GM10847 (cell line): ENCODE results near the gene TBCB.

ENCODE experiments used
- POLR2A ChIP-seq: IDR thresholded peaks from 2 replicates; pipeline ENCODE4 v1.6.1; 2011; ENCODE audit not compliant: insufficient read length; ENCODE audit errors: extremely low read depth

TBCB gene

DNA sequence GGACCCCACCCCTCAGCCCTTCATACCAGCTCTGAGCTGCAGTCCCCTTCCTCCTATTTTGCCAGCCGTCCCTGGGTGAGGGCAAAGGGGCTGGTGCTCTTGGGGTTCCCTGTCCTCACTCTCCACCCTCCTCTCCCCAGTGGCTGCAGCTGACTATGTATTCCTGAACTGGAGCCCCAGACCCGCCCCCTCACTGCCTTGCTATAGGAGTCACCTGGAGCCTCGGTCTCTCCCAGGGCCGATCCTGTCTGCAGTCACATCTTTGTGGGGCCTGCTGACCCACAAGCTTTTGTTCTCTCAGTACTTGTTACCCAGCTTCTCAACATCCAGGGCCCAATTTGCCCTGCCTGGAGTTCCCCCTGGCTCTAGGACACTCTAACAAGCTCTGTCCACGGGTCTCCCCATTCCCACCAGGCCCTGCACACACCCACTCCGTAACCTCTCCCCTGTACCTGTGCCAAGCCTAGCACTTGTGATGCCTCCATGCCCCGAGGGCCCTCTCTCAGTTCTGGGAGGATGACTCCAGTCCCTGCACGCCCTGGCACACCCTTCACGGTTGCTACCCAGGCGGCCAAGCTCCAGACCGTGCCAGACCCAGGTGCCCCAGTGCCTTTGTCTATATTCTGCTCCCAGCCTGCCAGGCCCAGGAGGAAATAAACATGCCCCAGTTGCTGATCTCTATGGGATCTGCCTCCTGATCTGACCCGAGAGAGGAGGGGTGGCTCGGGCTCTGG, 34.6 kb downstream of the TBCB start:
- TF ChIP-seq POLR2A: no peak

- no peak for TF ChIP-seq POLR2A
These were observed 35.3 kb downstream of the TBCB start for GRCh38 chr19:36150586-36150985.

DNA sequence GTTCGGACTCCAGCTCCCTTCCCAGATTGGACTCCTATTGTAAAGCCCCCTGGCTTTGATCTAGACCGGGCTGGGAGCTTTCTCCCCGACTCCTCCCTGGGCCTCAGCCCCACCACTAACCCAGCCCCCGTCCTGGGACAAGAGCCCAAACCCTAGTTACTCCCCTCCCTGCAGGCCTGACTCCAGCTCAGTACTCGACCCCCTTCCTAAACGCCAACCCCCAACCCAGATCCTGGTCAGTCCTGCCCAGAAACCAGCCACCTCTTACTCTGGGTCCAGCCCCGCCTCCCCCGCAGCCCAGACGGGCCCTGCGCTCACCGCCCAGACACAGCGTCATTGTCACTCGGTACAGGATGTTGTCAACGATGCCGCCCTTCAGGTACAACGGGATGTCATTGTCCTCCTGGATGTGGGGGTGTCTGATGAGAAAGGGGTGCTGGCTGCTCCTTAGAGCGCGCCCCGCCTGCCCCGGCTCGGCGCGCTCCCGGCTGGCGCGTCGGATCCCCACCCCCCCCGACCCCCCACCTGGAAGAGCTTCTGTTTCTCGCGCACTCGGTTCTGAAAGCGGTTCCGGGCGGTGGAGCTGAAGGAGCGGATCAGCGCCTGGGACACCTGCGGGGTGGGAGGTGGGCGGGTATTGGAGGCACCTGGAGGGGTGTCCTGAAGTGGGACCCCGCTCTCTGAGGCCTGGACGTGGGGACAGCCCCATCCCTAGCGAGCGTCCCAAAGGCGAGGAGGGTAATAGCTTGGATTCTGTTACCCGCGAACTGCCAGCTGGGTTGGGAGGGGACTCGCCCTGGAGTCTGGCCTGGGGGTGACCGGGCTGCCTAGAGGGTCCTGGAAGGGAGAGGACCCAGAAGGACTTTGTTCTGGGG, 36.1 kb downstream of the TBCB start:
- no peak for TF ChIP-seq POLR2A

GRCh38 chr19:36152019-36152351, 36.7 kb downstream of the TBCB start:
- TF ChIP-seq POLR2A: no peak

GRCh38 chr19:36152352-36153091, 37.3 kb downstream of the TBCB start, which contains the start of gene COX7A1:
Gene COX7A1, minus strand, starts transcription at chr19:36152447. Its CDS starts 40 bp downstream, at chr19:36152407.
- no peak for TF ChIP-seq POLR2A

DNA sequence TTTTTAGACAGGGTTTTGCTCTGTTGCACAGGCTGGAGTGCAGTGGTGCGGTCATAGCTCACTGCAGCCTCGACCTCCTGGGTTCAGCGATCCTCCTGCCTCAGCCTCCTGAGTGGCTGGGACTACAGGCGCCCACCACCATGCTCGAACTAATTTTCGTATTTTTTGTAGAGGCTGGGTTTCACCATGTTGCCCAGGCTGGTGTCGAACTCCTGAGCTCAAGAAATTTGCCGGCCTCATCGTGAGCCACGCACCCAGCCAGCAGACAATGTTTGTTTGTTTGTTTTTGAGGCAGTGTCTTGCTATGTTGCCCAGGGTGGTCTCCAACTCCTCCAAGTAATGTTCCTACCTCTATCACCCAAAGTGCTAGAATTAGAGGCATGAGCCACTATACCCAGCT, 37.9 kb downstream of the TBCB start:
- TF ChIP-seq POLR2A: no peak

GRCh38 chr19:36160821-36161596, 45.7 kb downstream of the TBCB start:
- no peak for TF ChIP-seq POLR2A

DNA sequence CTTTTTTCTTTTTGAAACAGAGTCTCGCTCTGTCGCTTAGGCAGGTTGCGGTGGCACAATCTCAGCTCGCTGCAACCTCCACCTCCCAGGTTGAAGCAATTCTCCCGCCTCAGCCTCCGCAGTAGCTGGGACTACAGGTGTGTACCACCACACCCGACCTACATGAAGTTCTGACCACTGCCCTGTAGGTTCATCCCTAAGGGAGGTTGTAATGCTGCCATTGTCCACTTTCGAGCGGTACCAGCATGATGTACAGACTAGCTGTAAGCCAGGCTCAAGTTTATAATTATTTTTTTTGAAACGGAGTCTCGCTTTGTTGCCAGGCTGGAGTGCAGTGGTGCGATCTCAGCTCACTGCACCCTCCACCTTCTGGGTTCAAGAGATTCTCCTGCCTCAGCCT, 48.5 kb downstream of the TBCB start:
- TF ChIP-seq POLR2A: no peak

DNA sequence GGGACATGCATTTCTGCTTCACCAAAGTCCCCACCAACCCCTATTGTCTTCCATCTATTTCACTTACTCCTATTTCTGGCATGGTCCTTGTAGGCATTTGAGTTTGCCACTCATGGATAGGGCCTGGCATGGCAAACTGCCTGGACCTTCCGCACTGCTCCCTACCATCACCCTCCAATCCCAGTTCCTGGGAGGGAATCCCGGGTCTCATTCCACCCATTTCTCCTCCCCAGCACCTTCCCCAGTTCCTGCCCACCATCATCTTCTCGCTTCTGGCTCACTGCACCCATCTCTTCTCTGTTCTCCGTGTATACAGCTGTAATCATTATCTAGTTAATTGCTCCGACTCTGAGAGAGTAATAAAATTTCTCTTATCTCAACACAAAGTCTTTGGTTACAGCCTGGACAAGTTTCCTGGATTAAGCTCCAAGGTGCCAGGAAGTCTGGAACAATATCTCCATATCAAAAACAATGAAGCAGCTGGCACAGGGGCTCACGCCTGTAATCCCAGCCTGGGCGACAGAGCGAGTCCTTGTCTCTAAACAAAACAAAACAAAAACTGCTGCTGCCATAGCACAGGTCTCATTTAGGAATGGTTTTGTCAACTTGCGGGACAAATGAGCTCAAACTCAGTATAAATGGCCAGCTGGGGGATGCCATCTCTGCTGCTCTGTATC, 54.0 kb downstream of the TBCB start:
- no peak for TF ChIP-seq POLR2A

- TF ChIP-seq POLR2A: no peak
These were observed 57.6 kb downstream of the TBCB start for GRCh38 chr19:36172852-36173251.
